Measurements from ENCODE around the gene LSM11.
"Not testable (repeated sequence)": the region's sequence is repeated elsewhere in the genome, so short reads cannot be mapped to it uniquely, and the experiment has no call there.

The LSM11 gene
- 5.2 to 28.0 (median 21.5) reads per million in 3 experiments for total RNA-seq

GRCh38 chr5:157743163-157744050 is at the start of gene LSM11:
LSM11 (plus strand) TSS chr5:157743712; CDS start chr5:157743751, 39 bp downstream.
- DNase-seq = peak; percentile 86

GRCh38 chr5:157693816-157694215 is 49.7 kb upstream of the LSM11 start:
- DNase-seq = not testable (repeated sequence)

- not testable (repeated sequence) for DNase-seq
Measured at GRCh38 chr5:157696154-157696553, 47.4 kb upstream of the LSM11 start.

- not testable (repeated sequence) for DNase-seq
Measured at GRCh38 chr5:157698674-157699073, 44.8 kb upstream of the LSM11 start.

GRCh38 chr5:157703736-157704135 is 39.8 kb upstream of the LSM11 start:
- DNase-seq = no peak

GRCh38 chr5:157708866-157709265 is 34.6 kb upstream of the LSM11 start:
- DNase-seq = no peak

GRCh38 chr5:157709346-157709745 is 34.2 kb upstream of the LSM11 start:
- DNase-seq = no peak

- no peak for DNase-seq
Measured at GRCh38 chr5:157710431-157710830, 33.1 kb upstream of the LSM11 start.

- DNase-seq = no peak
Measured at GRCh38 chr5:157710882-157711281, 32.6 kb upstream of the LSM11 start.

- DNase-seq = no peak
Measured at GRCh38 chr5:157713830-157714595, 29.5 kb upstream of the LSM11 start.

- DNase-seq = no peak
Measured at GRCh38 chr5:157714596-157714864, 29.0 kb upstream of the LSM11 start.

- DNase-seq = peak; percentile 51
Measured at GRCh38 chr5:157718519-157718918, 25.0 kb upstream of the LSM11 start.

GRCh38 chr5:157719245-157719644 is 24.3 kb upstream of the LSM11 start:
- no peak for DNase-seq

- no peak for DNase-seq
Measured at GRCh38 chr5:157721159-157721558, 22.4 kb upstream of the LSM11 start.

GRCh38 chr5:157722895-157723294 is 20.6 kb upstream of the LSM11 start:
- DNase-seq = not testable (repeated sequence)

- not testable (repeated sequence) for DNase-seq
Measured at GRCh38 chr5:157726607-157727006, 16.9 kb upstream of the LSM11 start.

GRCh38 chr5:157727858-157728257 is 15.7 kb upstream of the LSM11 start:
- not testable (repeated sequence) for DNase-seq

- no peak for DNase-seq
Measured at GRCh38 chr5:157729858-157730257, 13.7 kb upstream of the LSM11 start.

- DNase-seq = no peak
Measured at GRCh38 chr5:157730900-157731271, 12.6 kb upstream of the LSM11 start.

- DNase-seq = peak; percentile 95
Measured at GRCh38 chr5:157731272-157732129, 12.0 kb upstream of the LSM11 start, which contains the start of gene THG1L. THG1L (plus strand) TSS chr5:157731420; CDS start chr5:157731441, 21 bp downstream.

- no peak for DNase-seq
Measured at GRCh38 chr5:157732130-157732514, 11.4 kb upstream of the LSM11 start.

- no peak for DNase-seq
Measured at GRCh38 chr5:157732596-157733262, 10.8 kb upstream of the LSM11 start.

All from central memory CD4-positive, alpha-beta T cell (primary cell).